Activated CD8-positive, alpha-beta T cell treated with anti-CD3 and anti-CD28 coated beads for 36 hours (primary cell): ENCODE data around the gene COPB1. TPM values are rescaled to one million over a fixed set of nuclear protein-coding genes. Genes with fewer than 3 reads are reported as not detected.

Experiments used
- ATAC-seq: fragments of 200-7000 bp; cut with Tn5 transposase; one replicate; pipeline ENCODE4 v1.10.0; 2021; ENCODE audit warnings: mild to moderate bottlenecking, moderate library complexity
- CTCF ChIA-PET: fragments of 350-600 bp; sonication (Branson Sonifier 250); formaldehyde crosslinking; loops from one replicate; lab custom pipeline; 2021; ENCODE audit warnings: antibody characterized with exemption; lab: Charles Lee
- POLR2A ChIA-PET: fragments of 350-600 bp; sonication (Branson Sonifier 250); formaldehyde crosslinking; loops from one replicate; lab custom pipeline; 2021; ENCODE audit warnings: antibody characterized with exemption; lab: Charles Lee
- DNase-seq: peaks from one replicate; pipeline ENCODE4 v3.0.0-alpha.2; 2020
- H3K27ac Mint-ChIP-seq: one replicate; pipeline ENCODE4 v1.8.0; 2021; ENCODE audit warnings: mild to moderate bottlenecking, mixed read lengths
- H3K27me3 Mint-ChIP-seq: one replicate; pipeline ENCODE4 v1.8.0; 2021; ENCODE audit warnings: mixed read lengths
- H3K36me3 Mint-ChIP-seq: one replicate; pipeline ENCODE4 v1.8.0; 2021; ENCODE audit warnings: low read depth, mixed read lengths
- H3K4me1 Mint-ChIP-seq: one replicate; pipeline ENCODE4 v1.8.0; 2021; ENCODE audit warnings: low read depth, mixed read lengths
- H3K4me3 Mint-ChIP-seq: one replicate; pipeline ENCODE4 v1.8.0; 2021; ENCODE audit warnings: mild to moderate bottlenecking, moderate library complexity, mixed read lengths
- H3K9me3 Mint-ChIP-seq: one replicate; pipeline ENCODE4 v1.8.0; 2021; ENCODE audit warnings: mixed read lengths
- CTCF ChIP-seq: fragments of 200-600 bp; IDR thresholded peaks from one replicate; pipeline ENCODE4 v1.8.0; 2022; ENCODE audit warnings: antibody characterized with exemption, mild to moderate bottlenecking
- intact Hi-C: fragments of 100-400 bp; cut with micrococcal nuclease; formaldehyde crosslinking; loops from one replicate; pipeline ENCODE4 v1.10.0; 2022
- total RNA-seq, 2 experiments: library from RNA; stranded (reverse); gene quantifications; one replicate each; pipeline ENCODE4 v1.2.3, GENCODE V29; 2021

Gene COPB1
- total RNA-seq, 2 experiments from 2014 or later = 90.9 to 93.5 TPM

DNA sequence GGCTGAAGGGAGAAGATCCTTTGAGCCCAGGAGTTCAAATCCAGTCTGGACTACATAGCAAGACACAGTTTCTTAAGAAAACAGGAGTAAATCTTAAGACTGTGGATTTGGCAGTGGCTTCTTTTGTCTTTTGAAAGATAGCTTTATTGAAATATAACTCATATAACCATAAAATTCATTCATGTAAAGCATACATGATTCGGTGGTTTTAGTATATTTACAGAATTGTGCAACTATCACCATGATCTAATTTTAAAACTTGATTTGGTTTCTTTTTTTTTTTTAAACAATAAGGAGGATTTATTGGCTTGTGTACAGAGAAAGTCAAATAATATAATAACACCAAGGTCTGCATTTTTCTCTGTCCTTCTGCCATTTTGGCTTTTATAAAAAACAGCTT is 43.6 kb upstream of the COPB1 start:
- TF ChIP-seq CTCF = no peak
- Mint-ChIP-seq H3K9me3 (peaks cover 3% of the 10 kb centered on the region), H3K27me3 (no peaks in the 10 kb centered on the region), H3K36me3 (peaks cover 23% of the 10 kb centered on the region), H3K27ac (no peak overlapping the region), H3K4me3 (no peak overlapping the region), H3K4me1 (peaks cover 60% of the 10 kb centered on the region)
- no peak for ATAC-seq
- intact Hi-C loops = no loop called here
- no peak for DNase-seq
- ChIA-PET POLR2A (interaction anchor here (1.4 to 2.5 kb wide), 2 partner anchors 23 to 34 kb away, joined by 3 to 12 read pairs; partner anchors contain the start of gene PSMA1), CTCF (interaction anchor here (1.1 to 2.7 kb wide), 5 partner anchors 10 to 365 kb away, joined by 3 to 7 read pairs (median 3); partner anchors contain the start of gene PSMA1)

DNA sequence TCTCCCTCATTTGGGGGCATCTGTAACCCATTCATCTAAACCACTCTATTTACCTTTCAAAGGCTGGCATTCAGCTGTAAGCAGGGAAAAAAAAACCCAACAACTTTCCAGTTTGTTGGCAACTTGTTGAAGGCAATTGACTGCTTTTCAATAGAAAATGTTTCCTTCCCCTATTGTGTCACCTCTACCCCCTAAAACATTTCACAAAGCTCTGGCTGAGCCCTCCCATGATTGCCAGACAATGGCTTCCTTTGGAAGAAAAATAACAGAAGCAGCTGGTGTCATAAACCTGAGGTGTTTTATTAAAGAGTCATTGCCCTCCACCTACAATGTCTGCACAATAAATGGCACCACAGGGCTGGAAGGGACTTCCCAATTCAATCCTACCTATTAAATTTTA is 42.7 kb upstream of the COPB1 start:
- no peak overlapping the region for H3K27ac Mint-ChIP-seq
- CTCF ChIA-PET = interaction anchor here (1.1 to 2.7 kb wide), 5 partner anchors 9 to 366 kb away, joined by 3 to 7 read pairs (median 3); no protein-coding TSS in a partner anchor
- DNase-seq (no peak), ATAC-seq (no peak)
- peaks cover 3% of the 10 kb centered on the region for H3K9me3 Mint-ChIP-seq
- no peaks in the 10 kb centered on the region for H3K27me3 Mint-ChIP-seq
- no peak for TF ChIP-seq CTCF
- H3K36me3 Mint-ChIP-seq = peaks cover 25% of the 10 kb centered on the region
- intact Hi-C loops = no loop called here
- no peak overlapping the region for H3K4me3 Mint-ChIP-seq
- POLR2A ChIA-PET = interaction anchor here (1.0 to 2.5 kb wide), 4 partner anchors 22 to 112 kb away, joined by 3 to 12 read pairs (median 4); partner anchors contain the start of genes PDE3B and PSMA1
- peaks cover 67% of the 10 kb centered on the region for H3K4me1 Mint-ChIP-seq

DNA sequence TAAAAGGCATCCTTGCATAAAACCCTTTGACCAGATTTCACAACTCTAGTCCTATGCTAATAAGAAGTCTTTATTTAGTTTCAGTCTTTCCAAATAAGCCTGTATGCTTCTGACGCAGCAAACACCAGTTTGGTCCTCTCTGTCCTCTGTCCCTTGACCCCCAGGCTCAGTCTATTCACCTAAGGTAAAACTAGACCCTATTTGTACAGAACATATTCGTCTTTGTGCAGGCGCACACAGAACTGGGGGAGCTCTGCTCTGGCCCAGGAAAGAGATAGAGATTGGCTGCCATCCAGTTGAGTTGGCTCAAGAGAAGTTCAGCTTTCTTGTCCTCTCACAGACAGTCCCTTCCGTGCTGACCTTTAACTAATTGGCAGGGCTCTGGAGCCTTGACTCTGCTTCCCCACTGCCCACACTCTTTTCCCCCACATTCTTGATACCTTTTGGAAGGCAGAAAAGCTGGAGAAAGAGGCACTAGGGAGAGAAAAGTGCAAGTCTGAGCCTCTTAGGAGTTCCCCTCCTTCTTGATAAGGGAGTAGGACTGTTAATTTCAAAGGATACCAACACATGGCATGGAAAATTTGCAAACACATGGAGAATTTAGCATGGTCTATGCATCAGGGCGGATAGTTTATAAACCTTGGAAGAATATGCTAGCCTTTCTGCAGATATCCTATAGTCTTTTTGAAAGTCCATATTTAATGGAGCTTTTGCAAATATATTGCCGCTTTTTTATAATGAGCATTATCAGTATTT is 41.8 kb upstream of the COPB1 start:
- peaks cover 21% of the 10 kb centered on the region for H3K36me3 Mint-ChIP-seq
- ChIA-PET CTCF (interaction anchor here (0.9 to 2.7 kb wide), 4 partner anchors 8 to 367 kb away, joined by 3 to 7 read pairs (median 3); no protein-coding TSS in a partner anchor), POLR2A (interaction anchor here (0.6 to 1.4 kb wide), 4 partner anchors 21 to 105 kb away, joined by 3 to 6 read pairs (median 5); partner anchors contain the start of genes PDE3B and PSMA1)
- DNase-seq = no peak
- intact Hi-C loops = no loop called here
- peaks cover 68% of the 10 kb centered on the region for H3K4me1 Mint-ChIP-seq
- H3K27ac Mint-ChIP-seq = no peak overlapping the region
- peaks cover 3% of the 10 kb centered on the region for H3K9me3 Mint-ChIP-seq
- ATAC-seq = no peak
- no peaks in the 10 kb centered on the region for H3K27me3 Mint-ChIP-seq
- TF ChIP-seq CTCF = no peak
- H3K4me3 Mint-ChIP-seq = no peak overlapping the region

DNA sequence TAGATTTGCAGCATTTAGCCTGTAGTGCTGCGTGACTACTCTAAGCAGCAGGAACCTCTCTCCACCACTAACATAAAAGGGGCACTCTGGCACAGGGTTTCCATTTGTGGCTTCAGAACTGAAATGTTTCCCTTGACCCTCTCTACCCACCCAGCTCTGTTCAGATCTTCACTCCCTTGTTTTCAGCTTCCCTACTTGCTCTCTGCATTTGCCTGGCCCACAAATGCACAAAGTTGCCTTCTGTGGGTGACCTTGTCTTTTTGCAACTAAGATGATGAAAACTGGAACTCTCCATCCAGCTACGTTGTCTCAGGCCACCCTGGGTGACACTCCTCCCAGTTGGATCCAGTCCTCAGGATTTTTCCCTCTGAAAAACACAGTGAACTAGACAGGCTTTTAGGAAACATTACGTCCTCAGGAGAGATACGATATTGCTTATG is 40.4 kb upstream of the COPB1 start:
- intact Hi-C loops = loop anchor here (5.0 to 10.0 kb wide), 2 partner anchors 102 to 225 kb away; partner anchors contain the start of gene PDE3B

More for the DNA sequence above, 40.4 kb upstream of the COPB1 start:
- peak overlapping the region; percentile 3 for H3K4me3 Mint-ChIP-seq
- peaks cover 57% of the 10 kb centered on the region for H3K4me1 Mint-ChIP-seq
- ATAC-seq = peak; percentile 50
- peak; percentile 24 for DNase-seq
- POLR2A ChIA-PET = interaction anchor here (1.2 to 2.4 kb wide), 2 partner anchors 76 to 105 kb away, joined by 5 to 9 read pairs; partner anchors contain the start of gene PDE3B
- CTCF ChIA-PET = interaction anchor here (1.1 kb wide), 2 partner anchors 22 to 368 kb away, joined by 4 to 6 read pairs; no protein-coding TSS in a partner anchor
- peaks cover 3% of the 10 kb centered on the region for H3K9me3 Mint-ChIP-seq
- peak overlapping the region; percentile 72 for H3K27ac Mint-ChIP-seq
- TF ChIP-seq CTCF = no peak
- no peaks in the 10 kb centered on the region for H3K27me3 Mint-ChIP-seq
- H3K36me3 Mint-ChIP-seq = peaks cover 14% of the 10 kb centered on the region
